Ovary (tissue), 9 donors: ENCODE results near the gene SLC22A1. TPM values are rescaled to one million over a fixed set of nuclear protein-coding genes. Genes with fewer than 3 reads are reported as not detected.

ENCODE experiments used
- DNase-seq, 5 donors: peaks; one replicate each; pipeline ENCODE4 v3.0.0-alpha.2; 2019 to 2020
- H3K27ac ChIP-seq, 2 donors: fragments of 200-600 bp; one replicate each; pipeline versions ENCODE4 v1.5.1 to v1.8.0; 2019 to 2022
- H3K27me3 ChIP-seq: fragments of 200-600 bp; one replicate; pipeline ENCODE4 v1.8.0; 2022
- H3K36me3 ChIP-seq: fragments of 200-600 bp; sonication (generic); one replicate; pipeline ENCODE4 v1.5.1; 2019
- H3K4me1 ChIP-seq: one replicate; pipeline ENCODE4 v1.8.1; 2013; ENCODE audit warnings: mild to moderate bottlenecking, moderate library complexity; ENCODE audit not compliant: insufficient read depth
- H3K4me3 ChIP-seq: fragments of 200-600 bp; sonication (generic); one replicate; pipeline ENCODE4 v1.5.1; 2017
- H3K9me3 ChIP-seq, 2 donors: fragments of 200-600 bp in 1 of 2; sonication (generic) in 1 of 2; one replicate each; pipeline versions ENCODE4 v1.5.1 to v1.8.1; 2013 to 2019; ENCODE audit warnings: mild to moderate bottlenecking in 1 of 2, moderate library complexity in 1 of 2
- CTCF ChIP-seq, 3 donors: fragments of 450-650 bp in 2 of 3; fragments of 200-600 bp in 1 of 3; IDR thresholded peaks; one replicate each; pipeline versions ENCODE4 v1.5.1 to v1.8.0; 2016 to 2022; ENCODE audit warnings: antibody characterized with exemption in 3 of 3, mild to moderate bottlenecking in 1 of 3
- EP300 ChIP-seq: sonication (generic); formaldehyde crosslinking; IDR thresholded peaks from one replicate; pipeline ENCODE4 v1.6.1; 2017; ENCODE audit warnings: antibody characterized with exemption
- POLR2A ChIP-seq: fragments of 450-650 bp; IDR thresholded peaks from one replicate; pipeline ENCODE4 v1.6.1; 2017; ENCODE audit warnings: antibody characterized with exemption, mild to moderate bottlenecking, moderate library complexity
- WGBS, 3 donors: extraction: QIAGEN DNeasy Blood & Tissue Kit in 1 of 3; methylation state at CpG; one replicate each; pipeline versions ENCODE4 v1.1.5 to v1.1.7; 2013 to 2017; 5-methylcytosine and 5-hydroxymethylcytosine counted together
- intact Hi-C, 4 donors: fragments of 100-400 bp; cut with DNase I; formaldehyde crosslinking; loops; one replicate each; pipeline versions ENCODE4 v1.11.0 to v1.15.1; 2022 to 2023
- polyA plus RNA-seq, 2 donors: library from polyadenylated mRNA; stranded (reverse); fragments of 200-250 nt in 1 of 2; fragments of 350-450 nt in 1 of 2; fragmentation: Illumina TruSeq in 1 of 2; extraction: RNeasy Lipid Tissue Mini Kit (QIAGEN cat#74804) in 1 of 2; gene quantifications; one replicate each; pipeline ENCODE4 v1.2.3, GENCODE V29; 2013 to 2014
- total RNA-seq, 7 donors: library from RNA; depleted of rRNA in 2 of 7; stranded (reverse); fragments of >200 nt in 2 of 7; fragmentation: NEBNext Ultra II Directional in 3 of 7; extraction: Animal tissue kit (Norgen Biotek cat#: 25700) in 3 of 7; gene quantifications; one replicate each; pipeline versions ENCODE4 v1.1.0 to v1.2.4, GENCODE V29; 2016 to 2023
- donor health status: DM: no; HTN: no; CAD: no; lungs with moderate emphysema.
- donor health status: DM: no; HTN: no; CAD: no.
- donor health status: Bipolar disorder and iron deficiency.
- donor health status: DM: yes; HTN: yes; CAD: no.
- donor health status: DM: no; HTN: no; CAD: no.
- donor health status: DM: yes; HTN: yes; CAD: no.

Gene SLC22A1
- total and polyA plus RNA-seq, 9 donors: 0.23 to 2.4 (median 1.1) TPM; not detected in 1

GRCh38 chr6:160082627-160083026 is 39.0 kb upstream of the SLC22A1 start:
- H3K4me3 ChIP-seq: no peak overlapping the region
- intact Hi-C loops: loop anchor here in 2 of 4 donors (10.0 kb wide), 2 partner anchors 218 to 372 kb away; no protein-coding TSS in a partner anchor
- no peak overlapping the region for H3K27ac ChIP-seq
- no peaks in the 10 kb centered on the region for H3K4me1 ChIP-seq
- no peaks in the 10 kb centered on the region for H3K36me3 ChIP-seq
- 51 to 73% (median 65%) methylated on average over 8 of the region's 8 CpGs for WGBS, 3 donors
- no peak for DNase-seq
- H3K9me3 ChIP-seq: no peaks in the 10 kb centered on the region
- no peaks in the 10 kb centered on the region for H3K27me3 ChIP-seq
- TF ChIP-seq CTCF (IDR thresholded peaks at IDR 0.05) (no peak), EP300 (no peak), POLR2A (no peak)

- DNase-seq: no peak
- H3K27ac ChIP-seq: no peak overlapping the region
- intact Hi-C loops: loop anchor here in 2 of 4 donors (10.0 kb wide), 2 partner anchors 219 to 371 kb away; no protein-coding TSS in a partner anchor
- no peaks in the 10 kb centered on the region for H3K4me1 ChIP-seq
- no peaks in the 10 kb centered on the region for H3K27me3 ChIP-seq
- no peak for TF ChIP-seq CTCF (IDR thresholded peaks at IDR 0.05)
- TF ChIP-seq EP300: no peak
- TF ChIP-seq POLR2A: no peak
- 82 to 87% (median 86%) methylated on average over 17 to 18 of the region's 18 CpGs for WGBS, 3 donors
- no peak overlapping the region for H3K4me3 ChIP-seq
- no peaks in the 10 kb centered on the region for H3K36me3 ChIP-seq
- no peaks in the 10 kb centered on the region for H3K9me3 ChIP-seq
Measured at GRCh38 chr6:160084198-160084776, 37.3 kb upstream of the SLC22A1 start.

DNA sequence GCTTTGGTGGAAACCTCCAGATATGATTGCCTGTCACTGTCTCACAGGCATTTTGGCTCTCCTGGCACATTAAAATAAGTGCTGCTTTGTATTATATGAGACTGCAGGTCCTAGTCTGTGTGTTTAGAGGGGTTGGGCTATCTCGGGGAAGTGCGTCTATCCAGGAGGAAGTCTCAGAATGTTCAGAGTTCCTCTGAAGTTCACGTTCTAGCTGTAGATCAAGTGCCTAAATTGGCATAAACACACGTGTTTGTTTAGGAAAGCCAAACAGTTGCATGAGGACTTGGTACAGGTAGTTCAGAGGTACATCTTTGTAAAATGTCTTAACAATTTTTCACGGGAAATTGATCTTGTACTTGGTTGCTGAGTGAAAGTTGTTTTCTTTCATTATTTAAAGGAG is 36.4 kb upstream of the SLC22A1 start:
- WGBS, 3 donors: 72 to 81% (median 77%) methylated on average over 5 of the region's 5 CpGs
- intact Hi-C loops: loop anchor here in 3 of 4 donors (5.0 to 10.0 kb wide), 4 partner anchors 220 to 447 kb away; no protein-coding TSS in a partner anchor
- no peaks in the 10 kb centered on the region for H3K4me1 ChIP-seq
- no peaks in the 10 kb centered on the region for H3K36me3 ChIP-seq
- no peaks in the 10 kb centered on the region for H3K9me3 ChIP-seq
- H3K27ac ChIP-seq: no peak overlapping the region
- DNase-seq: no peak
- no peaks in the 10 kb centered on the region for H3K27me3 ChIP-seq
- TF ChIP-seq CTCF (IDR thresholded peaks at IDR 0.05): no peak
- no peak overlapping the region for H3K4me3 ChIP-seq

- no peak for DNase-seq
- Histone ChIP-seq H3K27ac (no peak overlapping the region), H3K4me3 (no peak overlapping the region), H3K36me3 (no peaks in the 10 kb centered on the region), H3K4me1 (no peaks in the 10 kb centered on the region), H3K9me3 (no peaks in the 10 kb centered on the region), H3K27me3 (no peaks in the 10 kb centered on the region)
- TF ChIP-seq CTCF (IDR thresholded peaks at IDR 0.05): no peak
- intact Hi-C loops: loop anchor here in 3 of 4 donors (5.0 to 10.0 kb wide), 4 partner anchors 221 to 446 kb away; no protein-coding TSS in a partner anchor
- WGBS, 3 donors: 86 to 87% (median 86%) methylated on average over 15 of the region's 15 CpGs
Measured at GRCh38 chr6:160085713-160086505, 35.7 kb upstream of the SLC22A1 start.
